BJ (cell line): ENCODE data around the gene NOPCHAP1. TPM values are rescaled to one million over a fixed set of nuclear protein-coding genes. Genes with fewer than 3 reads are reported as not detected.
"Not testable (repeated sequence)": the region's sequence is repeated elsewhere in the genome, so short reads cannot be mapped to it uniquely, and the experiment has no call there.

Experiments used
- CTCF ChIA-PET: fragments of 350-600 bp; formaldehyde crosslinking; extraction: SDS; loops from one replicate; lab custom pipeline; 2021; ENCODE audit warnings: antibody characterized with exemption, inconsistent platforms; lab: Yijun Ruan, JAX
- POLR2A ChIA-PET: fragments of 300-600 bp; sonication (Branson Sonifier 250); formaldehyde crosslinking; extraction: SDS; loops from one replicate; lab custom pipeline; 2021; ENCODE audit warnings: antibody characterized with exemption; lab: Charles Lee
- DNase-seq: peaks from one replicate; pipeline ENCODE4 v3.0.0-alpha.2; 2011; ENCODE audit warnings: low read depth
- H3K27me3 ChIP-seq: 2 replicates; pipeline ENCODE4 v1.6.0; 2011; ENCODE audit warnings: low read length; ENCODE audit not compliant: control insufficient read depth, insufficient read depth
- H3K36me3 ChIP-seq: 2 replicates; pipeline ENCODE4 v1.5.1; 2011; ENCODE audit warnings: low read length; ENCODE audit not compliant: control insufficient read depth, insufficient read depth
- H3K4me3 ChIP-seq: 2 replicates; pipeline ENCODE4 v1.5.1; 2011; ENCODE audit warnings: low read depth, mild to moderate bottlenecking, control low read depth, low read length
- polyA plus RNA-seq: library from polyadenylated mRNA; depleted of rRNA; stranded (reverse); fragments of >200 nt; gene quantifications from 2 replicates; pipeline ENCODE4 v1.2.3, GENCODE V29; 2011
- TF ChIP-seq, protein P1 (sequence below): IDR thresholded peaks from 2 replicates; pipeline ENCODE4 v1.5.1; 2011; ENCODE audit warnings: low read depth, mild to moderate bottlenecking, control low read depth, inconsistent platforms, low read length, moderate library complexity; ENCODE audit not compliant: insufficient read depth

NOPCHAP1 gene
- polyA plus RNA-seq, 1 experiment: 3.8 TPM

DNA sequence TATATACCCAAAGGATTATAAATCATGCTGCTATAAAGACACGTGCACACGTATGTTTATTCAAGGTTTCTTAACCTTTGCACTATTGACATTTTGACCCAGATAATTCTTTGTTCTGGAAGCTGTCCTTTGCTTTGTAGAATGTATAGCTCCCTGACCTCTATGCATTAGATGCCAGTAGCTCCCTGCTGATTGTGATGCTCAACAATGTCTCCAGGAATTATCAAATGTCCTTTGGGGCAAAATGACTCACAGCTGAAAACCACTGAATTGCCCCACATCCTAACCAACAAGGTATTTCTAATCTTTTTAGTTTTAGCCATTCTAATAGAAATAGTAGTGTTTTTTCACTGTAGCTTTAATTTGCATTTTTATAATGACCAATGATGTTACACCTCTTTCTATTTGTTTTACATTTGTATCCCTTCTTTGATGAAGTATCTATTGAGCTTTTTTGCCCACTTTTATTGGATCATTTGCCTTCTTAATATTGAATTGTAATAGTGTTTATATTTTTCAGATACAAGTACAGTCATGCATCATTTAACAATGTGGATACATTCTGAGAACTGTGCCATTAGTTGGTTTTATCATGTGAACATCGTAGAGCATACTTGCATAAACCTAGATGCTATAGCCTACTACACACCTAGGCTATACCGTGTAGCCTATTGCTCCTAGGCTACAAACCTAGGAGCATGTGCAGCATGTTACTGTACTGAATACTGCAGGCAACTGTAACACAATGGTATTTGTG, 10.4 kb upstream of the NOPCHAP1 start:
- TF ChIP-seq, protein P1, sequence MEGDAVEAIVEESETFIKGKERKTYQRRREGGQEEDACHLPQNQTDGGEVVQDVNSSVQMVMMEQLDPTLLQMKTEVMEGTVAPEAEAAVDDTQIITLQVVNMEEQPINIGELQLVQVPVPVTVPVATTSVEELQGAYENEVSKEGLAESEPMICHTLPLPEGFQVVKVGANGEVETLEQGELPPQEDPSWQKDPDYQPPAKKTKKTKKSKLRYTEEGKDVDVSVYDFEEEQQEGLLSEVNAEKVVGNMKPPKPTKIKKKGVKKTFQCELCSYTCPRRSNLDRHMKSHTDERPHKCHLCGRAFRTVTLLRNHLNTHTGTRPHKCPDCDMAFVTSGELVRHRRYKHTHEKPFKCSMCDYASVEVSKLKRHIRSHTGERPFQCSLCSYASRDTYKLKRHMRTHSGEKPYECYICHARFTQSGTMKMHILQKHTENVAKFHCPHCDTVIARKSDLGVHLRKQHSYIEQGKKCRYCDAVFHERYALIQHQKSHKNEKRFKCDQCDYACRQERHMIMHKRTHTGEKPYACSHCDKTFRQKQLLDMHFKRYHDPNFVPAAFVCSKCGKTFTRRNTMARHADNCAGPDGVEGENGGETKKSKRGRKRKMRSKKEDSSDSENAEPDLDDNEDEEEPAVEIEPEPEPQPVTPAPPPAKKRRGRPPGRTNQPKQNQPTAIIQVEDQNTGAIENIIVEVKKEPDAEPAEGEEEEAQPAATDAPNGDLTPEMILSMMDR: no peak
- no peak overlapping the region for H3K4me3 ChIP-seq
- CTCF ChIA-PET: no interaction called here
- POLR2A ChIA-PET: no interaction called here
- no peaks in the 10 kb centered on the region for H3K36me3 ChIP-seq
- H3K27me3 ChIP-seq: no peaks in the 10 kb centered on the region
- DNase-seq: no peak

GRCh38 chr12:104976703-104977102, 9.4 kb upstream of the NOPCHAP1 start:
- no peak for DNase-seq
- Histone ChIP-seq H3K36me3 (no peaks in the 10 kb centered on the region), H3K4me3 (no peak overlapping the region), H3K27me3 (no peaks in the 10 kb centered on the region)
- ChIA-PET POLR2A (no interaction called here), CTCF (interaction anchor here (1.0 kb wide), 1 partner anchor 18 kb away, joined by 5 read pairs; the partner anchor contains the start of gene SLC41A2)
- TF ChIP-seq, protein P1: no peak

DNA sequence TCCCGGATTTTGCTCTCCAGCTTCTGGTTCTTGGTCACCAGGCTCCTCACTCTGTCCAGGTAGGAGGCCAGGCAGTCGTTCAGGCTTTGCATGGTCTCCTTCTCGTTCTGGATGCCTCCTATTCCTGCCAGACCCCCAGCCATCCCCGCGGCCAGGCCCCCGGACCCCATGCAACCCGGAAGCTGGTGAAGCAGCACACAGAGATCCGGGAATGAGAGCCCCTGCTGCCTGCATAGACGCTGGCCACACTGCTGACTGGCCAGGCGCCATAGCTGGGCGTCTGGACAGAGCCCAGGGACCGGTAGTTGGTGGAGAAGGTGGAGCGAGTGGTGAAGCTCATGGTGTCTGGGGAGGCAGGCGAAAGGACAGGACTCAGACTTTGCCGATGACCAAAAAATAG, 8.4 kb upstream of the NOPCHAP1 start:
- POLR2A ChIA-PET, H3K36me3 ChIP-seq, H3K27me3 ChIP-seq, H3K4me3 ChIP-seq, CTCF ChIA-PET, DNase-seq: not testable (repeated sequence)

DNA sequence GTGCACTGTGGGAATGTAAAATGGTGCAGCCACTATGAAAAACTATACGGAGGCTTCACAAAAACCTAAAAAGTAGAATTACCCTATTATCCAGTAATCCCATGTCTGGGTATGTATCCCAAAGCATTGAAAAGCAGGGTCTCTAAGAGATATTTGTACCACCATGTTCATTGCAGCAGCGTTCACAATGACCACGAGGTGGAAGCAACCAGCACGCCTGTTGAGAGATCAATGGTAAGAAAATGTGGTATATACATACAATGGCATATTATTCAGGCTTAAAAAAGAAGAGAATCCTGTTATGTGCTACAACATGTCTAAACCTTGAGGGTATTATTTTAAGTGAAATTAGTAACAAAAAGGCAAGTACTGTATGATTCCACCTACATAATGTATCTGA, 910 bp upstream of the NOPCHAP1 start:
- POLR2A ChIA-PET: no interaction called here
- CTCF ChIA-PET: no interaction called here
- H3K4me3 ChIP-seq: no peak overlapping the region
- DNase-seq: no peak
- TF ChIP-seq, protein P1: no peak
- H3K36me3 ChIP-seq: no peaks in the 10 kb centered on the region
- H3K27me3 ChIP-seq: no peaks in the 10 kb centered on the region

GRCh38 chr12:104990950-104991349, 4.8 kb downstream of the NOPCHAP1 start:
- Histone ChIP-seq H3K27me3 (no peaks in the 10 kb centered on the region), H3K36me3 (peaks cover 4% of the 10 kb centered on the region), H3K4me3 (no peak overlapping the region)
- DNase-seq: no peak
- ChIA-PET CTCF (no interaction called here), POLR2A (no interaction called here)
- TF ChIP-seq, protein P1: no peak
